ENCODE measurements around the gene FBXO15. TPM values are rescaled to one million over a fixed set of nuclear protein-coding genes. Genes with fewer than 3 reads are reported as not detected.

FBXO15 gene
- total and polyA plus RNA-seq, 7 donors, result 0.03 to 0.30 (median 0.23) TPM; not detected in 3

DNA sequence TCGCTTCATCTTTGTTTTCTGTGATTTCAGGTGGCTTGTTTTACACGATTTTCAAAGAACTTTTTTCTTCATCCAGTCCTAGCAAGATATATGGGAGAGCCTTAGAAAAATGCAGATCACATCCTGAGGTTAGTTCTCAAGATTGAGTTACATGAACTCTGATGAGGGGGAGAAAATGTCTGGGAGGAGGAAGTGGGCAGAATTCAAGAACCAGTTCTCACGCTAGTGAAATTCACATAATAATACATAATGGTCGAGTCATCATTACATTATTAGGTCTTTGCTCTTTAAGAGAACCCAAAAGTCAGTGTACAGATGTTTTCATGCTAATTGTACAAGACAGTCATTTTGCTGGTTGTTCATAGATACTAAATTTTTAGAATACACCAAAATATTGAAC is 7.6 kb upstream of the FBXO15 start:
- WGBS, 3 donors, result 86 to 89% (median 87%) methylated on average over 4 of the region's 4 CpGs
- TF ChIP-seq CTCF (IDR thresholded peaks at IDR 0.05), result no peak
- no peak for ATAC-seq
- intact Hi-C loops (cut with DNase I), result loop anchor here in 1 of 2 donors (10.0 kb wide), 1 partner anchor 340 kb away; the partner anchor contains the start of gene CNDP2
- H3K36me3 ChIP-seq (ENCODE audit: insufficient read depth in 1 of 2, low read depth in 1 of 2), result peaks cover 11 to 69% of the 10 kb centered on the region in 2 donors
- H3K27ac ChIP-seq, result no peak overlapping the region
- no peak for DNase-seq
- no peaks in the 10 kb centered on the region for H3K27me3 ChIP-seq (ENCODE audit: insufficient read depth in 3 of 3, low read length in 2 of 3)
- H3K4me1 ChIP-seq, result peaks cover 24% of the 10 kb centered on the region
- no peak overlapping the region for H3K4me3 ChIP-seq
- H3K9me3 ChIP-seq, result no peaks in the 10 kb centered on the region

GRCh38 chr18:74154716-74155115 is 7.1 kb upstream of the FBXO15 start:
- no peak overlapping the region for H3K27ac ChIP-seq
- no peaks in the 10 kb centered on the region for H3K27me3 ChIP-seq (ENCODE audit: insufficient read depth in 3 of 3, low read length in 2 of 3)
- TF ChIP-seq CTCF (IDR thresholded peaks at IDR 0.05), result no peak
- DNase-seq (no peak), ATAC-seq (no peak)
- H3K36me3 ChIP-seq (ENCODE audit: insufficient read depth in 1 of 2, low read depth in 1 of 2), result peaks cover 11 to 69% of the 10 kb centered on the region in 2 donors
- intact Hi-C loops (cut with DNase I), result loop anchor here in 1 of 2 donors (10.0 kb wide), 1 partner anchor 340 kb away; the partner anchor contains the start of gene CNDP2
- 88 to 92% (median 90%) methylated on average over 4 of the region's 4 CpGs for WGBS, 3 donors
- no peak overlapping the region for H3K4me3 ChIP-seq
- H3K9me3 ChIP-seq, result no peaks in the 10 kb centered on the region
- H3K4me1 ChIP-seq, result peaks cover 30% of the 10 kb centered on the region

DNA sequence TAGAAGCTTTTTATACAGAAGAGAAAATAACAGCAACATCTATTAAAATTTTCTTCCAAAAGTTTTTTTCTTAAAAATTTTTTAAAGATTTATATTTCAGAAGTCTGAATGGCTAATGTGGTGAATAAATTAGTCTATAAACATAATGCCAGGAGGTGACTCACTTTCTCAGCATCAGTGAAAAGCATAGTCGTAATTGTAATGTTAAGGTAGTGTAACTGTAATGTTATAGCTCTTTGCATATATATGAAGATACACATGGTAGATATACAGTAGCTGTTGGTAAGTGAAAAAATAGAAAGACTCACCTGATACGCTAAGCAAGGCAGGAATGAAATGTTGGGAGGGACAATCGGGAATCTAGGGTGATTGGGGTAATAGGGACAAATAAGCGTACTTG is 6.2 kb upstream of the FBXO15 start:
- DNase-seq, result no peak
- no peak overlapping the region for H3K27ac ChIP-seq
- 91 to 96% (median 92%) methylated on average over 4 of the region's 4 CpGs for WGBS, 3 donors
- no peaks in the 10 kb centered on the region for H3K27me3 ChIP-seq (ENCODE audit: insufficient read depth in 3 of 3, low read length in 2 of 3)
- H3K4me1 ChIP-seq, result peaks cover 35% of the 10 kb centered on the region
- no peaks in the 10 kb centered on the region for H3K9me3 ChIP-seq
- TF ChIP-seq CTCF (IDR thresholded peaks at IDR 0.05), result no peak
- intact Hi-C loops (cut with DNase I), result loop anchor here in 1 of 2 donors (10.0 kb wide), 1 partner anchor 341 kb away; the partner anchor contains the start of gene CNDP2
- H3K4me3 ChIP-seq, result no peak overlapping the region
- no peak for ATAC-seq
- H3K36me3 ChIP-seq (ENCODE audit: insufficient read depth in 1 of 2, low read depth in 1 of 2), result peaks cover 8 to 61% of the 10 kb centered on the region in 2 donors

GRCh38 chr18:74153377-74153776 is 5.7 kb upstream of the FBXO15 start:
- no peak for ATAC-seq
- TF ChIP-seq CTCF (IDR thresholded peaks at IDR 0.05), result no peak

GRCh38 chr18:74152857-74153256 is 5.2 kb upstream of the FBXO15 start:
- Histone ChIP-seq H3K36me3 (ENCODE audit: insufficient read depth in 1 of 2, low read depth in 1 of 2) (peaks cover 4 to 52% of the 10 kb centered on the region in 2 donors), H3K27ac (no peak overlapping the region)

More at GRCh38 chr18:74153377-74153776, 5.7 kb upstream of the FBXO15 start:
- Histone ChIP-seq H3K4me1 (peaks cover 35% of the 10 kb centered on the region), H3K36me3 (ENCODE audit: insufficient read depth in 1 of 2, low read depth in 1 of 2) (peaks cover 8 to 57% of the 10 kb centered on the region in 2 donors), H3K27ac (no peak overlapping the region), H3K4me3 (no peak overlapping the region), H3K9me3 (no peaks in the 10 kb centered on the region), H3K27me3 (ENCODE audit: insufficient read depth in 3 of 3, low read length in 2 of 3) (no peaks in the 10 kb centered on the region)
- 80 to 90% (median 81%) methylated on average over 4 of the region's 4 CpGs for WGBS, 3 donors
- intact Hi-C loops (cut with DNase I), result loop anchor here in 1 of 2 donors (10.0 kb wide), 1 partner anchor 341 kb away; the partner anchor contains the start of gene CNDP2
- no peak for DNase-seq

More at GRCh38 chr18:74152857-74153256, 5.2 kb upstream of the FBXO15 start:
- H3K4me1 ChIP-seq, result peaks cover 35% of the 10 kb centered on the region
- intact Hi-C loops (cut with DNase I), result loop anchor here in 1 of 2 donors (10.0 kb wide), 1 partner anchor 342 kb away; the partner anchor contains the start of gene CNDP2
- H3K27me3 ChIP-seq (ENCODE audit: insufficient read depth in 3 of 3, low read length in 2 of 3), result no peaks in the 10 kb centered on the region
- no peak overlapping the region for H3K4me3 ChIP-seq
- no peak for DNase-seq
- 81 to 94% (median 89%) methylated on average over 2 of the region's 2 CpGs for WGBS, 3 donors
- ATAC-seq, result no peak
- no peaks in the 10 kb centered on the region for H3K9me3 ChIP-seq
- TF ChIP-seq CTCF (IDR thresholded peaks at IDR 0.05), result no peak
